ENCODE results near the gene MRPL36. TPM values are rescaled to one million over a fixed set of nuclear protein-coding genes. Genes with fewer than 3 reads are reported as not detected.

The MRPL36 gene
- total RNA-seq, 4 donors from 2014 or later: 37.7 to 63.4 (median 46.7) TPM

GRCh38 chr5:1827025-1827885 lies 27.6 kb upstream of the MRPL36 start:
- no peak for TF ChIP-seq EP300 (IDR thresholded peaks at IDR 0.05)
- no peak for TF ChIP-seq POLR2A (IDR thresholded peaks at IDR 0.05)
- no peak for TF ChIP-seq POLR2AphosphoS5 (IDR thresholded peaks at IDR 0.05)
- TF ChIP-seq CTCF (IDR thresholded peaks at IDR 0.05): no peak
- no peak for ATAC-seq
- H3K36me3 ChIP-seq: peaks cover 0 to 65% of the 10 kb centered on the region in 2 donors
- no peak overlapping the region for H3K4me3 ChIP-seq
- H3K27me3 ChIP-seq: no peaks in the 10 kb centered on the region
- no peaks in the 10 kb centered on the region for H3K9me3 ChIP-seq
- H3K4me1 ChIP-seq: no peaks in the 10 kb centered on the region
- 91 to 93% methylated on average over 10 to 15 of the region's 26 CpGs for WGBS, 2 donors (ENCODE audit: low coverage in 1 of 2)
- H3K27ac ChIP-seq: no peak overlapping the region

GRCh38 chr5:1826235-1826980 lies 26.8 kb upstream of the MRPL36 start:
- TF ChIP-seq EP300 (IDR thresholded peaks at IDR 0.05) (no peak), POLR2A (IDR thresholded peaks at IDR 0.05) (no peak), POLR2AphosphoS5 (IDR thresholded peaks at IDR 0.05) (no peak), CTCF (IDR thresholded peaks at IDR 0.05) (no peak)
- Histone ChIP-seq H3K4me3 (no peak overlapping the region), H3K27me3 (no peaks in the 10 kb centered on the region), H3K9me3 (no peaks in the 10 kb centered on the region), H3K27ac (no peak overlapping the region), H3K4me1 (no peaks in the 10 kb centered on the region), H3K36me3 (peaks cover 0 to 74% of the 10 kb centered on the region in 2 donors)
- ATAC-seq: no peak
- WGBS, 2 donors (ENCODE audit: low coverage in 1 of 2): 67 to 84% methylated on average over 3 to 7 of the region's 26 CpGs

- peaks cover 0 to 79% of the 10 kb centered on the region in 2 donors for H3K36me3 ChIP-seq
- no peaks in the 10 kb centered on the region for H3K9me3 ChIP-seq
- no peak overlapping the region for H3K4me3 ChIP-seq
- 100% methylated on average over 4 of the region's 27 CpGs; no CpG with 5 or more reads in 1 of the 2 donors for WGBS, 2 donors (ENCODE audit: low coverage in 1 of 2)
- no peak overlapping the region for H3K27ac ChIP-seq
- H3K4me1 ChIP-seq: no peaks in the 10 kb centered on the region
- no peak for ATAC-seq
- H3K27me3 ChIP-seq: no peaks in the 10 kb centered on the region
- TF ChIP-seq CTCF (IDR thresholded peaks at IDR 0.05) (no peak), EP300 (IDR thresholded peaks at IDR 0.05) (no peak), POLR2AphosphoS5 (IDR thresholded peaks at IDR 0.05) (no peak), POLR2A (IDR thresholded peaks at IDR 0.05) (no peak)
These were observed 25.5 kb upstream of the MRPL36 start for GRCh38 chr5:1824903-1825841.

GRCh38 chr5:1824109-1824821 lies 24.6 kb upstream of the MRPL36 start:
- Histone ChIP-seq H3K27me3 (no peaks in the 10 kb centered on the region), H3K27ac (no peak overlapping the region), H3K4me3 (no peak overlapping the region), H3K4me1 (no peaks in the 10 kb centered on the region), H3K36me3 (peaks cover 0 to 79% of the 10 kb centered on the region in 2 donors), H3K9me3 (no peaks in the 10 kb centered on the region)
- 89% methylated on average over 5 of the region's 25 CpGs; no CpG with 5 or more reads in 1 of the 2 donors for WGBS, 2 donors (ENCODE audit: low coverage in 1 of 2)
- no peak for ATAC-seq
- TF ChIP-seq CTCF (IDR thresholded peaks at IDR 0.05): no peak
- TF ChIP-seq POLR2A (IDR thresholded peaks at IDR 0.05): no peak
- TF ChIP-seq EP300 (IDR thresholded peaks at IDR 0.05): no peak
- no peak for TF ChIP-seq POLR2AphosphoS5 (IDR thresholded peaks at IDR 0.05)

All from gastroesophageal sphincter (tissue), 4 donors.